HepG2 (cell line): ENCODE results near the gene GADL1. TPM values are rescaled to one million over a fixed set of nuclear protein-coding genes. Genes with fewer than 3 reads are reported as not detected.

Experiments used
- ATAC-seq: fragments of 200-7000 bp; cut with Tn5 transposase; 3 replicates; pipeline ENCODE4 v1.9.1; 2020; ENCODE audit warnings: mild to moderate bottlenecking, moderate library complexity
- BruUV-seq: library from RNA; stranded (reverse); fragments of 400-500 nt; replicated peaks from 2 replicates; lab custom pipeline; 2021; lab: Mats Ljungman, UMichigan
- CTCF ChIA-PET: fragments of 300-600 bp; formaldehyde crosslinking; extraction: SDS; loops from one replicate; lab custom pipeline; 2021; ENCODE audit warnings: low total read pairs, inconsistent platforms, low intra/inter-chr PET ratio; lab: Yijun Ruan, JAX
- POLR2A ChIA-PET: fragments of 350-600 bp; sonication (Branson Sonifier 250); formaldehyde crosslinking; loops from one replicate; lab custom pipeline; 2020; ENCODE audit warnings: antibody characterized with exemption, inconsistent platforms; lab: Yijun Ruan, JAX
- DNase-seq: peaks from one replicate; pipeline ENCODE4 v3.0.0-alpha.2; 2015; ENCODE audit warnings: low spot score
- FAIRE-seq: peaks from 3 replicates; lab custom pipeline; 2011; peaks lifted over from hg19 to GRCh38; lab: Jason Lieb, UNC
- H2AFZ ChIP-seq: one replicate; pipeline ENCODE4 v1.6.1; 2011; ENCODE audit warnings: low read length, inconsistent platforms
- H3K27ac ChIP-seq: fragments of 300-600 bp; 3 replicates; pipeline ENCODE4 v1.8.0; 2011; ENCODE audit warnings: mixed run types, mild to moderate bottlenecking, mixed read lengths, low read length, inconsistent platforms; ENCODE audit not compliant: insufficient read depth; ENCODE audit errors: extremely low read length
- H3K27me3 ChIP-seq, 2 experiments: fragments of 200-600 bp in 1 of 2; 2 replicates in 1 of 2; 3 replicates in 1 of 2; pipeline versions ENCODE4 v1.6.0 to v1.8.0; 2011; ENCODE audit warnings: low read length in 2 of 2, mild to moderate bottlenecking in 2 of 2, moderate library complexity in 2 of 2, inconsistent platforms in 1 of 2; ENCODE audit not compliant: insufficient read depth in 2 of 2, control insufficient read depth in 1 of 2
- H3K36me3 ChIP-seq, 2 experiments: fragments of 200-600 bp in 1 of 2; replicated peaks in 1 of 2; 2 replicates in 1 of 2; 3 replicates in 1 of 2; pipeline versions ENCODE4 v1.5.1 to v1.8.0; 2011; ENCODE audit warnings: low read length in 2 of 2, inconsistent platforms in 1 of 2; ENCODE audit not compliant: insufficient read depth in 2 of 2, control insufficient read depth in 1 of 2
- H3K4me1 ChIP-seq: 2 replicates; pipeline ENCODE4 v1.5.1; 2012; ENCODE audit warnings: low read length, inconsistent platforms; ENCODE audit not compliant: insufficient read depth
- H3K4me2 ChIP-seq: 2 replicates; pipeline ENCODE4 v1.6.0; 2011; ENCODE audit warnings: low read depth, low read length, inconsistent platforms
- H3K4me3 ChIP-seq, 3 experiments: fragments of 200-600 bp in 1 of 3; sonication (generic), shearing (Covaris generic) in 1 of 3; replicated peaks in 1 of 3; 2 replicates each; pipeline ENCODE4 v1.5.1; 2011 to 2016; ENCODE audit warnings: low read length in 3 of 3, inconsistent platforms in 2 of 3, low read depth in 2 of 3, mild to moderate bottlenecking in 2 of 3, control low read depth in 1 of 3, mixed read lengths in 1 of 3; ENCODE audit not compliant: insufficient read depth in 1 of 3
- H3K79me2 ChIP-seq: one replicate; pipeline ENCODE4 v1.6.1; 2011; ENCODE audit warnings: low read length, inconsistent platforms; ENCODE audit not compliant: insufficient read depth
- H3K9ac ChIP-seq: 2 replicates; pipeline ENCODE4 v1.6.0; 2011; ENCODE audit warnings: mild to moderate bottlenecking, low read depth, low read length, inconsistent platforms; ENCODE audit not compliant: insufficient read depth
- H3K9me3 ChIP-seq: 2 replicates; pipeline ENCODE4 v1.5.1; 2012; ENCODE audit warnings: mild to moderate bottlenecking, low read length
- H4K20me1 ChIP-seq: 2 replicates; pipeline ENCODE4 v1.6.0; 2011; ENCODE audit warnings: inconsistent platforms, mild to moderate bottlenecking, low read length, moderate library complexity; ENCODE audit not compliant: insufficient read depth
- ELF4 ChIP-seq: sonication (generic); formaldehyde crosslinking; IDR thresholded peaks from 2 replicates; pipeline ENCODE4 v1.5.0; 2020; ENCODE audit warnings: missing genetic modification reagents, mild to moderate bottlenecking, moderate library complexity, borderline replicate concordance
- EZH2 ChIP-seq: conservative IDR thresholded peaks from 2 replicates; pipeline ENCODE4 v1.6.1; 2012; ENCODE audit warnings: mild to moderate bottlenecking, low read depth, low read length, moderate library complexity
- GMEB2 ChIP-seq: IDR thresholded peaks from 2 replicates; pipeline ENCODE4 v1.6.1; 2016; ENCODE audit warnings: missing biosample characterization, missing genetic modification reagents, low read depth
- HES4 ChIP-seq: sonication (generic); formaldehyde crosslinking; IDR thresholded peaks from 2 replicates; pipeline ENCODE4 v1.9.0; 2021; ENCODE audit warnings: mild to moderate bottlenecking, missing genetic modification reagents, borderline replicate concordance
- HNRNPH1 ChIP-seq: fragments of 200-400 bp; formaldehyde crosslinking; optimal IDR thresholded peaks from 2 replicates; pipeline ENCODE3; 2017; ENCODE audit warnings: mild to moderate bottlenecking, low read depth, low read length
- KAT2B ChIP-seq: fragments of 150-350 bp; IDR thresholded peaks from 2 replicates; pipeline ENCODE4 v1.6.1; 2014; ENCODE audit warnings: low read depth, low read length, borderline replicate concordance
- NFYB ChIP-seq: sonication (generic); formaldehyde crosslinking; IDR thresholded peaks from 2 replicates; pipeline ENCODE4 v1.4.0; 2020; ENCODE audit warnings: missing genetic modification reagents
- ZBTB21 ChIP-seq: sonication (generic); formaldehyde crosslinking; IDR thresholded peaks from 2 replicates; pipeline ENCODE4 v1.4.0; 2020; ENCODE audit warnings: missing genetic modification reagents
- ZFP36L2 ChIP-seq: sonication (generic); formaldehyde crosslinking; IDR thresholded peaks from 2 replicates; pipeline ENCODE4 v1.4.0; 2020; ENCODE audit warnings: missing genetic modification reagents
- ZMYM4 ChIP-seq: sonication (generic); formaldehyde crosslinking; IDR thresholded peaks from 2 replicates; pipeline ENCODE4 v1.8.1; 2023; ENCODE audit warnings: mild to moderate bottlenecking, missing genetic modification reagents
- ZNF180 ChIP-seq: sonication (generic); formaldehyde crosslinking; IDR thresholded peaks from 2 replicates; pipeline ENCODE4 v1.4.0; 2020; ENCODE audit warnings: low read depth, missing genetic modification reagents, borderline replicate concordance
- ZNF629 ChIP-seq: sonication (generic); formaldehyde crosslinking; conservative IDR thresholded peaks from 2 replicates; pipeline ENCODE4 v1.5.0; 2020; ENCODE audit warnings: missing genetic modification reagents
- ZNF703 ChIP-seq: sonication (generic); formaldehyde crosslinking; IDR thresholded peaks from 2 replicates; pipeline ENCODE4 v1.5.1; 2020; ENCODE audit warnings: missing genetic modification reagents, mild to moderate bottlenecking, moderate library complexity, borderline replicate concordance
- ZSCAN31 ChIP-seq: sonication (generic); formaldehyde crosslinking; IDR thresholded peaks from 2 replicates; pipeline ENCODE4 v1.5.0; 2020; ENCODE audit warnings: low read depth, mild to moderate bottlenecking, missing genetic modification reagents
- WGBS: methylation state at CpG from one replicate; pipeline ENCODE4 v1.1.6; 2017; ENCODE audit warnings: low lambda C conversion rate; 5-methylcytosine and 5-hydroxymethylcytosine counted together
- in situ Hi-C: cut with HindIII; loops from 2 replicates; pipeline ENCODE4 v1.10.0; 2017; ENCODE audit warnings: low pct_unique_long_range_greater_than_20kb; ENCODE audit not compliant: extremely low pct_ligation_motif_present
- intact Hi-C: fragments of 100-400 bp; cut with micrococcal nuclease; formaldehyde crosslinking; loops from one replicate; pipeline ENCODE4 v1.10.0; 2022; ENCODE audit not compliant: unreplicated experiment
- polyA plus RNA-seq, 8 experiments: library from polyadenylated mRNA; depleted of rRNA in 3 of 8; stranded (reverse) in 7 of 8; unstranded in 1 of 8; fragments of >200 nt; fragmentation: Illumina TruSeq in 4 of 8; extraction: Trizol in 4 of 8; gene quantifications; 2 replicates each; pipeline versions ENCODE4 v1.2.1 to v1.2.3, GENCODE V29; 2011 to 2016; ENCODE audit warnings: low read depth in 4 of 8, missing spikeins in 1 of 8, mixed read lengths in 1 of 8; ENCODE audit not compliant: insufficient read depth in 1 of 8
- total RNA-seq, 5 experiments: library from RNA; depleted of rRNA; stranded (reverse); fragments of >200 nt; fragmentation: Illumina TruSeq; extraction: Trizol; gene quantifications; 2 replicates each; pipeline ENCODE4 v1.2.3, GENCODE V29; 2016; ENCODE audit warnings: low read depth in 1 of 5
- TF ChIP-seq, protein P1 (sequence below): sonication (generic); formaldehyde crosslinking; IDR thresholded peaks from 2 replicates; pipeline ENCODE4 v1.8.1; 2023; ENCODE audit warnings: missing genetic modification reagents, mild to moderate bottlenecking, borderline replicate concordance
- TF ChIP-seq, protein P2 (sequence below): IDR thresholded peaks from 2 replicates; pipeline ENCODE4 v1.6.1; 2016; ENCODE audit warnings: missing compliant biosample characterization, missing genetic modification reagents, borderline replicate concordance

Gene GADL1
- total and polyA plus RNA-seq, 2 of the 13 experiments (the other 11 are each of a cell fraction or from before 2014, with no cell fraction given), result not detected

DNA sequence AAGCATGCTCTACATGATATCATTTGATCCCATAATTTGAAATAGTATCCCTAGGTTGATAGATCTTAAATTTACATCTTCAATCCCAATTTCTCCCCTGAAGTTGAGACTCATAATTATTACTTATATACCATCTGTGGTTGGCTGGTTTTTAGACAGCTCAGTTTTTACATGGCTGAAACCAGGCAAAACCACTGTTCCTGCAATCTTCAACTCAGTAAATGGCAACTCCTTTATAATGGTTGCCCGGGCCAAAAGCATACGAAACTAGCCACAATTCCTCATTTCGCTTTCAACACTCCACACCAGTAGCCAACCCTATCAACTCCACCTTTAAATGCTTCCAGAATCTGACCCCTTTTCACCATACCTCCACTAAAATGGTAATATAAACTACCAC, 169.6 kb downstream of the GADL1 start:
- 87% methylated on average over 3 of the region's 3 CpGs for WGBS
- CTCF ChIA-PET, result no interaction called here

More for the DNA sequence above, 169.6 kb downstream of the GADL1 start:
- H3K27ac ChIP-seq, result no peak overlapping the region
- in situ Hi-C loops, result no loop called here
- no peak for ATAC-seq
- POLR2A ChIA-PET, result no interaction called here
- peaks cover 26% of the 10 kb centered on the region for H3K4me1 ChIP-seq
- H3K79me2 ChIP-seq, result no peaks in the 10 kb centered on the region
- intact Hi-C loops, result no loop called here
- BruUV-seq, result no TSS peak
- DNase-seq, result no peak
- FAIRE-seq, result no peak
- no peaks in the 10 kb centered on the region for H3K36me3 ChIP-seq
- no peak overlapping the region for H2AFZ ChIP-seq
- H3K27me3 ChIP-seq, result no peaks in the 10 kb centered on the region
- no peak overlapping the region for H3K9ac ChIP-seq
- no peaks in the 10 kb centered on the region for H3K9me3 ChIP-seq
- TF ChIP-seq, protein P1, sequence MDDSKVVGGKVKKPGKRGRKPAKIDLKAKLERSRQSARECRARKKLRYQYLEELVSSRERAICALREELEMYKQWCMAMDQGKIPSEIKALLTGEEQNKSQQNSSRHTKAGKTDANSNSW (CRISPR knock-in tag), result no peak
- TF ChIP-seq GMEB2 (CRISPR knock-in tag) (no peak), NFYB (CRISPR knock-in tag) (no peak), ELF4 (CRISPR knock-in tag) (no peak), ZFP36L2 (CRISPR knock-in tag) (no peak), EZH2 (no peak), ZNF703 (CRISPR knock-in tag) (no peak), ZBTB21 (CRISPR knock-in tag) (no peak), ZMYM4 (CRISPR knock-in tag) (no peak), ZSCAN31 (CRISPR knock-in tag) (no peak), KAT2B (no peak), HNRNPH1 (no peak), HES4 (CRISPR knock-in tag) (no peak), ZNF629 (CRISPR knock-in tag) (no peak), ZNF180 (CRISPR knock-in tag) (no peak)
- TF ChIP-seq, protein P2, sequence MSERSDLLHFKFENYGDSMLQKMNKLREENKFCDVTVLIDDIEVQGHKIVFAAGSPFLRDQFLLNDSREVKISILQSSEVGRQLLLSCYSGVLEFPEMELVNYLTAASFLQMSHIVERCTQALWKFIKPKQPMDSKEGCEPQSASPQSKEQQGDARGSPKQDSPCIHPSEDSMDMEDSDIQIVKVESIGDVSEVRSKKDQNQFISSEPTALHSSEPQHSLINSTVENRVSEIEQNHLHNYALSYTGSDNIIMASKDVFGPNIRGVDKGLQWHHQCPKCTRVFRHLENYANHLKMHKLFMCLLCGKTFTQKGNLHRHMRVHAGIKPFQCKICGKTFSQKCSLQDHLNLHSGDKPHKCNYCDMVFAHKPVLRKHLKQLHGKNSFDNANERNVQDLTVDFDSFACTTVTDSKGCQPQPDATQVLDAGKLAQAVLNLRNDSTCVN (CRISPR knock-in tag), result no peak
- no peaks in the 10 kb centered on the region for H4K20me1 ChIP-seq
- no peak overlapping the region for H3K4me2 ChIP-seq
- H3K4me3 ChIP-seq, result no peak overlapping the region
